ENCODE measurements around the gene SEMA6A. TPM values are rescaled to one million over a fixed set of nuclear protein-coding genes. Genes with fewer than 3 reads are reported as not detected.

SEMA6A gene
- total RNA-seq, 1 experiment from 2014 or later, result 406 TPM

GRCh38 chr5:116468583-116468982 lies 106.0 kb downstream of the SEMA6A start:
- ChIA-PET POLR2A (no interaction called here), CTCF (no interaction called here)
- peaks cover 96% of the 10 kb centered on the region for H3K36me3 Mint-ChIP-seq
- H3K4me3 Mint-ChIP-seq, result no peak overlapping the region
- peaks cover 14% of the 10 kb centered on the region for H3K4me1 Mint-ChIP-seq
- TF ChIP-seq HMGXB4 (CRISPR knock-in tag; IDR thresholded peaks at IDR 0.05) (no peak), E2F1 (CRISPR knock-in tag; IDR thresholded peaks at IDR 0.05) (no peak), FOXJ3 (CRISPR knock-in tag; IDR thresholded peaks at IDR 0.05; ENCODE audit: borderline replicate concordance) (no peak), ATF1 (CRISPR knock-in tag; IDR thresholded peaks at IDR 0.05) (no peak), ATF3 (CRISPR knock-in tag; conservative IDR thresholded peaks at IDR 0.05) (no peak), ZSCAN18 (CRISPR knock-in tag; IDR thresholded peaks at IDR 0.05) (no peak), ETV6 (CRISPR knock-in tag; IDR thresholded peaks at IDR 0.05) (no peak), ZNF396 (CRISPR knock-in tag; IDR thresholded peaks at IDR 0.05; ENCODE audit: borderline replicate concordance) (no peak)
- no peak for DNase-seq (ENCODE audit: low spot score)
- no peaks in the 10 kb centered on the region for H3K9me3 Mint-ChIP-seq
- ATAC-seq, result no peak
- H3K27me3 Mint-ChIP-seq (ENCODE audit: low read depth), result no peaks in the 10 kb centered on the region
- peak overlapping the region; percentile 42; the same call in 1 of the 2 replicates for H3K27ac Mint-ChIP-seq

- DNase-seq (ENCODE audit: low spot score) (no peak), ATAC-seq (peak; percentile 51)
- Mint-ChIP-seq H3K4me3 (no peak overlapping the region), H3K4me1 (peaks cover 18% of the 10 kb centered on the region), H3K27me3 (ENCODE audit: low read depth) (no peaks in the 10 kb centered on the region), H3K27ac (peak overlapping the region; percentile 79), H3K36me3 (peaks cover 89% of the 10 kb centered on the region), H3K9me3 (no peaks in the 10 kb centered on the region)
- ChIA-PET CTCF (no interaction called here), POLR2A (no interaction called here)
- TF ChIP-seq ZBTB43 (CRISPR knock-in tag; IDR thresholded peaks at IDR 0.05), result no peak
- TF ChIP-seq STAT6 (CRISPR knock-in tag; conservative IDR thresholded peaks at IDR 0.05; ENCODE audit: low read depth), result no peak
- TF ChIP-seq E2F1 (CRISPR knock-in tag; IDR thresholded peaks at IDR 0.05), result no peak
- no peak for TF ChIP-seq ATF6 (CRISPR knock-in tag; IDR thresholded peaks at IDR 0.05)
- TF ChIP-seq ZNF138 (CRISPR knock-in tag; conservative IDR thresholded peaks at IDR 0.05), result no peak
- no peak for TF ChIP-seq ZNF671 (CRISPR knock-in tag; IDR thresholded peaks at IDR 0.05)
- no peak for TF ChIP-seq NR2C2 (CRISPR knock-in tag; IDR thresholded peaks at IDR 0.05)
- TF ChIP-seq ZNF317 (CRISPR knock-in tag; IDR thresholded peaks at IDR 0.05; ENCODE audit: borderline replicate concordance, low read depth), result no peak
- no peak for TF ChIP-seq ZNF423 (CRISPR knock-in tag; IDR thresholded peaks at IDR 0.05)
- no peak for TF ChIP-seq JUN (CRISPR knock-in tag; IDR thresholded peaks at IDR 0.05)
- TF ChIP-seq ELF4 (CRISPR knock-in tag; IDR thresholded peaks at IDR 0.05; ENCODE audit: low read depth), result no peak
- no peak for TF ChIP-seq OVOL2 (CRISPR knock-in tag; IDR thresholded peaks at IDR 0.05; ENCODE audit: borderline replicate concordance)
- no peak for TF ChIP-seq NR1H2 (CRISPR knock-in tag; IDR thresholded peaks at IDR 0.05)
- TF ChIP-seq NFATC4 (CRISPR knock-in tag; IDR thresholded peaks at IDR 0.05), result no peak
- no peak for TF ChIP-seq E2F5 (CRISPR knock-in tag; IDR thresholded peaks at IDR 0.05)
- TF ChIP-seq FOXK1 (CRISPR knock-in tag; IDR thresholded peaks at IDR 0.05), result no peak
- no peak for TF ChIP-seq ZNF396 (CRISPR knock-in tag; IDR thresholded peaks at IDR 0.05; ENCODE audit: borderline replicate concordance)
These were observed 107.2 kb downstream of the SEMA6A start for GRCh38 chr5:116467465-116467843.
